ENCODE data around the gene HOXA1.

DNA sequence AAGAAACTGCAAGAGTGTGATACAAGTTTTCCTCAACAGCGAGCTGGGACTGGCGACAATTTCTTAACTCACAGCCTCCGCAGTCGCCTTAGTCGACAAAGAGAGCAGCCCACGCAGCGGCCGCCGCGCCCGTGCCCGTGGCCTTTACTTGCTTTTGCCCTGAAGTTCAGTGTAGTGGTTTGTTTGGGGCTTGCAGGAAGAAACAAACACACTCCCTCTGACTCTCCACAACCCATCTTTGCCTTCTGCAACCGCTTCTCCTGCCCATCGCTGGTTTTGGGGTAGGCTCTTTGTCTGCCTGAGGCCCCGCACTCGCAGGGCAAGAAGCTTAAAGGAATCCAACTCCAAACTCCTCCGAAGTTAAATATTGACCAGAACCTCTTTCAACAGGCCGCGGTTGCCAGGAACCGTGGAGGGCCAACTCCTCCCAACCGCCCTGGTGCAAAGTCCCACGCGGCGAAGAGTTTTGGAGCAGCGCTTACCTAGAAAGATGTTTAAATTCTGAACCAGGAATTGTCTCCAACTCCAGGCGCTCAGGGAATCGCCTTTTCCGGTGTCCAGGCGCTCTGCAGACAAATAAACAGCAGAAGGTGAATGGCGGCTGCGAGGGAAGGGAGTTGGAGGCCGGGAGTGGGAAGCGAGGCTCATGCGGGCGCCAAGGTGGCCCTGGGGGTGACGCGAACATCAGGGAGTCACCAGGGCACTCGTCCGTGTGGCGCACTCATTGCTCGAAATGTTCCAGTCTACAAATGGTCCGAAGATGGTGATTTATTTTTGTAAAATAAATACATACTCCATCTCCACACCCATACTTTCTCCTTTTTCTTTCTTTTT lies 26.5 kb upstream of the HOXA1 start:
- TF ChIP-seq JUND (IDR thresholded peaks at IDR 0.05; ENCODE audit: low read length) (no peak), POLR2A (IDR thresholded peaks at IDR 0.05; ENCODE audit: control extremely low read depth in 1 of 2, low read depth in 2 of 2, low read length in 2 of 2) (no peak), POLR2AphosphoS5 (IDR thresholded peaks at IDR 0.05; ENCODE audit: low read depth, low read length) (no peak), EP300 (IDR thresholded peaks at IDR 0.05; ENCODE audit: borderline replicate concordance in 1 of 2, low read depth in 2 of 2, low read length in 2 of 2) (no peak), CEBPB (IDR thresholded peaks at IDR 0.05; ENCODE audit: low read depth, low read length) (no peak), EZH2 (IDR thresholded peaks at IDR 0.05; ENCODE audit: low read depth, low read length, severe bottlenecking) (peak; percentile 92), CHD2 (IDR thresholded peaks at IDR 0.05; ENCODE audit: low read length) (no peak), EGR1 (IDR thresholded peaks at IDR 0.05; ENCODE audit: borderline replicate concordance, low read depth, low read length) (no peak), SP1 (IDR thresholded peaks at IDR 0.05; ENCODE audit: low read depth, low read length) (no peak), SP4 (IDR thresholded peaks at IDR 0.05; ENCODE audit: low read length) (no peak)
- TF ChIP-seq, protein P1, sequence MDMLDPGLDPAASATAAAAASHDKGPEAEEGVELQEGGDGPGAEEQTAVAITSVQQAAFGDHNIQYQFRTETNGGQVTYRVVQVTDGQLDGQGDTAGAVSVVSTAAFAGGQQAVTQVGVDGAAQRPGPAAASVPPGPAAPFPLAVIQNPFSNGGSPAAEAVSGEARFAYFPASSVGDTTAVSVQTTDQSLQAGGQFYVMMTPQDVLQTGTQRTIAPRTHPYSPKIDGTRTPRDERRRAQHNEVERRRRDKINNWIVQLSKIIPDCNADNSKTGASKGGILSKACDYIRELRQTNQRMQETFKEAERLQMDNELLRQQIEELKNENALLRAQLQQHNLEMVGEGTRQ (IDR thresholded peaks at IDR 0.05; ENCODE audit: low read length): no peak
- TF ChIP-seq, protein P2, sequence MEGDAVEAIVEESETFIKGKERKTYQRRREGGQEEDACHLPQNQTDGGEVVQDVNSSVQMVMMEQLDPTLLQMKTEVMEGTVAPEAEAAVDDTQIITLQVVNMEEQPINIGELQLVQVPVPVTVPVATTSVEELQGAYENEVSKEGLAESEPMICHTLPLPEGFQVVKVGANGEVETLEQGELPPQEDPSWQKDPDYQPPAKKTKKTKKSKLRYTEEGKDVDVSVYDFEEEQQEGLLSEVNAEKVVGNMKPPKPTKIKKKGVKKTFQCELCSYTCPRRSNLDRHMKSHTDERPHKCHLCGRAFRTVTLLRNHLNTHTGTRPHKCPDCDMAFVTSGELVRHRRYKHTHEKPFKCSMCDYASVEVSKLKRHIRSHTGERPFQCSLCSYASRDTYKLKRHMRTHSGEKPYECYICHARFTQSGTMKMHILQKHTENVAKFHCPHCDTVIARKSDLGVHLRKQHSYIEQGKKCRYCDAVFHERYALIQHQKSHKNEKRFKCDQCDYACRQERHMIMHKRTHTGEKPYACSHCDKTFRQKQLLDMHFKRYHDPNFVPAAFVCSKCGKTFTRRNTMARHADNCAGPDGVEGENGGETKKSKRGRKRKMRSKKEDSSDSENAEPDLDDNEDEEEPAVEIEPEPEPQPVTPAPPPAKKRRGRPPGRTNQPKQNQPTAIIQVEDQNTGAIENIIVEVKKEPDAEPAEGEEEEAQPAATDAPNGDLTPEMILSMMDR (IDR thresholded peaks at IDR 0.05; ENCODE audit: control extremely low read depth in 1 of 3, insufficient read depth in 1 of 3, low read depth in 1 of 3, low read length in 3 of 3): no peak
